ENCODE results near the gene SLC6A5.

GRCh38 chr11:20611892-20612291 lies 12.5 kb downstream of the SLC6A5 start:
- TF ChIP-seq CTCF (IDR thresholded peaks at IDR 0.05): no peak
- no peak for TF ChIP-seq POLR2A (IDR thresholded peaks at IDR 0.05)

All from tibial nerve (tissue), 3 donors.